GM18507 (cell line): ENCODE measurements around the gene STUB1.

Experiments used
- DNase-seq: peaks from one replicate; pipeline ENCODE4 v3.0.0; 2011; ENCODE audit warnings: low read depth; ENCODE audit not compliant: insufficient read length; ENCODE audit errors: extremely low spot score
- FAIRE-seq: peaks from 2 replicates; lab custom pipeline; 2011; peaks lifted over from hg19 to GRCh38; lab: Jason Lieb, UNC

The STUB1 gene

DNA sequence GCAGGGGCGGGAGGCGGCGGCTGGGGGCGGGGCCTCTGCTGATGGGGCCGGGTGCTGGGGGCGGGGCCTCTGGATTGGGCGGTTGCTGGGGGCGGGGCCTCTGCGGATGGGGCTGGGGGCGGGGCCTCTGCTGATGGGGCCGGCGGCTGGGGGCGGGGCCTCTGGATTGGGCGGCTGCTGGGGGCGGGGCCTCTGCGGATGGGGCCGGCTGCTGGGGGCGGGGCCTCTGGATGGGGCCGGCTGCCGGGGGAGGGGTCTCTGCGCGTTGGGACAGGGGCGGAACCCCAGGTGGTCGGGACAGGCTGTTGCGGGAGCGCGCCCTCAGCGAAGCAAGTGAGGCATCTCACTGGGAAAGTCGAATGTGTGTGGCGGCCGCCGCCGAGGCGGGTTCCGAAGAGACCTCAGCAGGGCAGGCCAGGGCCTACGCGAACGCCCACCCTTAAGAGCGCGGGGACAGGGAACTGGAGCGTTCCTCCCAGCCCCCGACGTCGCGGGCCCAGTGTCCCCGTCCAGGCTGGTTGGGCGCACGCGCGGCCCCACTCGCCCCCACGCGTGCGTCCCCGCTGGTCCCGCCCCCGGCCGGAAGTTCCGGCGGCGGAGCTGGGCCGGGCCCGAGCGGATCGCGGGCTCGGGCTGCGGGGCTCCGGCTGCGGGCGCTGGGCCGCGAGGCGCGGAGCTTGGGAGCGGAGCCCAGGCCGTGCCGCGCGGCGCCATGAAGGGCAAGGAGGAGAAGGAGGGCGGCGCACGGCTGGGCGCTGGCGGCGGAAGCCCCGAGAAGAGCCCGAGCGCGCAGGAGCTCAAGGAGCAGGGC is at the start of gene STUB1:
Gene STUB1 (plus strand): TSS at position 597 of the 811 bp plus-strand sequence. CDS start 116 bp downstream, at position 713.
- FAIRE-seq, result peak; percentile 73

DNA sequence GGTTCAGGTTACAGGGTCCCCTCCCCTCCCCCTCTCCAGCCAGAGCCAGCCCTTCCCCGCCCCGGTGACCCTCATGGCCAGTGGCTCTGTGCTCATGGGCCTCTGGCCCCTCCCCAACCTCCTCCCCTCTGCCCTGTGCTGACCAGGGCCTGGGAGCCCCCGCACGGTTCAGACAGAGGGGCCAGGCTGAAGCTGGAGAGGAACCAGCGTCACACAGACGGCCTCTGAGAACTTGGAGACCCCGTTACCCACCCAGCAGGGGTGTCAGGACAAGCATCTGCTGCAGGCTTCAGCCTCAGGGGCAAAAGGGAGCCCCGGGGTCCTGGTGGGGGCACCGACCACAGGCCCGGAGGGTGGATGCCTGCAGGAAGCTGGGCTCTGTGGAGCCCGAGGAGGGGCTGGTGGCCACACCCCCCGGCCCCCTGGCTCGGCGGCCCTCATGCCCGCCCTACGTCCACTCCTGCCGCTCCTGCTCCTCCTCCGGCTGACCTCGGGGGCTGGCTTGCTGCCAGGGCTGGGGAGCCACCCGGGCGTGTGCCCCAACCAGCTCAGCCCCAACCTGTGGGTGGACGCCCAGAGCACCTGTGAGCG is 49.3 kb upstream of the STUB1 start, which contains the start of gene WFIKKN1:
Gene WFIKKN1 (plus strand): TSS at position 171 of the 591 bp plus-strand sequence. CDS start 269 bp downstream, at position 440.
- no peak for DNase-seq
- no peak for FAIRE-seq

More for the DNA sequence above, at the start of gene STUB1:
- DNase-seq, result peak; percentile 62

GRCh38 chr16:631808-632358 is 48.3 kb upstream of the STUB1 start:
- DNase-seq (no peak), FAIRE-seq (no peak)

GRCh38 chr16:632486-633335 is 47.5 kb upstream of the STUB1 start:
- DNase-seq (no peak), FAIRE-seq (no peak)

DNA sequence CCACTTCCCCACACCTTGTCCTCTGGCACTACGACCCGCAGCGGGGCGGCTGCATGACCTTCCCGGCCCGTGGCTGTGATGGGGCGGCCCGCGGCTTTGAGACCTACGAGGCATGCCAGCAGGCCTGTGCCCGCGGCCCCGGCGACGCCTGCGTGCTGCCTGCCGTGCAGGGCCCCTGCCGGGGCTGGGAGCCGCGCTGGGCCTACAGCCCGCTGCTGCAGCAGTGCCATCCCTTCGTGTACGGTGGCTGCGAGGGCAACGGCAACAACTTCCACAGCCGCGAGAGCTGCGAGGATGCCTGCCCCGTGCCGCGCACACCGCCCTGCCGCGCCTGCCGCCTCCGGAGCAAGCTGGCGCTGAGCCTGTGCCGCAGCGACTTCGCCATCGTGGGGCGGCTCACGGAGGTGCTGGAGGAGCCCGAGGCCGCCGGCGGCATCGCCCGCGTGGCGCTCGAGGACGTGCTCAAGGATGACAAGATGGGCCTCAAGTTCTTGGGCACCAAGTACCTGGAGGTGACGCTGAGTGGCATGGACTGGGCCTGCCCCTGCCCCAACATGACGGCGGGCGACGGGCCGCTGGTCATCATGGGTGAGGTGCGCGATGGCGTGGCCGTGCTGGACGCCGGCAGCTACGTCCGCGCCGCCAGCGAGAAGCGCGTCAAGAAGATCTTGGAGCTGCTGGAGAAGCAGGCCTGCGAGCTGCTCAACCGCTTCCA is 46.7 kb upstream of the STUB1 start:
- FAIRE-seq (no peak), DNase-seq (no peak)

DNA sequence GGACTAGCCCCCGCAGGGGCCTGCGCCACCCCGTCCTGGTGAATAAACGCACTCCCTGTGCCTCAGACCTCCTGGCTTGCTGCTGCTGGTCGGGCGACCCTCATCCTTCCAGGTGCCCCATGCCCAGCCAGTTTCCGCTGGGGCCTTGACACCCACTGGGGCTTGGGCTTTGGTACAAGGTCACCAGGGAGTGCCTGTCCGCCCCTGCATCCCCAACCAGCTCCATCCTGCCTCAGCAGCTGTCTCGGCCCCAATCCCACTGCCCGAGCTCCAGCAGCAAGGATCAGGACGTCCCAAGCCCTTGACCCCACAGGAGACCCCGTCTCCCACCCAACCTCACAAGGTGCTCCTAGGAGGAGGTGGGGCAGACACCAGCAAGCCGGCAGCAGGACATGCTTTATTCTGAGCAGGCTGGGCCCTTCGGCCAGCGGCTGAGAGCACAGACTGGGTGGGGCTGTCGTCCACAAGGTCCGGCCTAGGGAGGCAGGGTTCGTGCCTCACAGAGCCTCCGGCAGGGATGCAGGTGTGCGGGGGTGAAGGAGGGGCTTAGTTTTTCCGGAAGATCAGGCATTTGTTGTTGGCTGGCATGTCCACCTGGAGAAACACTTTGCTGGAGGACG is 46.0 kb upstream of the STUB1 start:
- FAIRE-seq, result no peak
- DNase-seq, result no peak

GRCh38 chr16:634996-635395 is 45.2 kb upstream of the STUB1 start:
- FAIRE-seq, result no peak
- no peak for DNase-seq

DNA sequence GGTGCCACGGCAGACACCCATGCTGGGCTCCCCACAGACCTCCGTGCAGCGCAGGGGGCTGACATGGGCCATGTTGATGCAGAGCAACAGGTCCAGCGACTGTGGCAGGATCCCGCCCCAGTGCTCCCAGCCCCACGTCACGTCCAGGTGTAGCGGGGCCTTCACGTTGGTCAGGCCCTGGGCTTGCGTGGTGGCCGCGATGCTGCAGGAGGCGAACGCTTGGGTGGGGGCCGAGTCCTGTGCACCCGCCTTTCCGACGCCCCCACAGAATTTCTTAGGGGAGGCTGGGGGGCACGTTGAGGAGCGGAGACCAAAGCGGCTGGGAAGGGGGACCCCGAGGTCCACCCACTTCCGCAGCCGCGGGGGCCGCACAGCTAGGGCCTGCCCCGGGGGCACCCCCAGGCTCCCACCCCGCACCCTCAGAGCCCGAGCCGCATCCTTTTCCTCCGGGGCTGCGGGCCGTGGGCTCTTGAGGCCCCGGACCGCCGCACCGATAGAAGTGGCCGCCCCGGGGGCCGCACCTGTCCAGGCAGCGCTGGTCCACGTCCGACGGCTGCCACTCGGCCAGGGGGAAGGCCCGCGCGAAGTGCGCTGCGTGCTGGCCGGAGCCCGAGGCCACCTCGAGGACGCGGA is 44.5 kb upstream of the STUB1 start:
- FAIRE-seq (no peak), DNase-seq (no peak)

DNA sequence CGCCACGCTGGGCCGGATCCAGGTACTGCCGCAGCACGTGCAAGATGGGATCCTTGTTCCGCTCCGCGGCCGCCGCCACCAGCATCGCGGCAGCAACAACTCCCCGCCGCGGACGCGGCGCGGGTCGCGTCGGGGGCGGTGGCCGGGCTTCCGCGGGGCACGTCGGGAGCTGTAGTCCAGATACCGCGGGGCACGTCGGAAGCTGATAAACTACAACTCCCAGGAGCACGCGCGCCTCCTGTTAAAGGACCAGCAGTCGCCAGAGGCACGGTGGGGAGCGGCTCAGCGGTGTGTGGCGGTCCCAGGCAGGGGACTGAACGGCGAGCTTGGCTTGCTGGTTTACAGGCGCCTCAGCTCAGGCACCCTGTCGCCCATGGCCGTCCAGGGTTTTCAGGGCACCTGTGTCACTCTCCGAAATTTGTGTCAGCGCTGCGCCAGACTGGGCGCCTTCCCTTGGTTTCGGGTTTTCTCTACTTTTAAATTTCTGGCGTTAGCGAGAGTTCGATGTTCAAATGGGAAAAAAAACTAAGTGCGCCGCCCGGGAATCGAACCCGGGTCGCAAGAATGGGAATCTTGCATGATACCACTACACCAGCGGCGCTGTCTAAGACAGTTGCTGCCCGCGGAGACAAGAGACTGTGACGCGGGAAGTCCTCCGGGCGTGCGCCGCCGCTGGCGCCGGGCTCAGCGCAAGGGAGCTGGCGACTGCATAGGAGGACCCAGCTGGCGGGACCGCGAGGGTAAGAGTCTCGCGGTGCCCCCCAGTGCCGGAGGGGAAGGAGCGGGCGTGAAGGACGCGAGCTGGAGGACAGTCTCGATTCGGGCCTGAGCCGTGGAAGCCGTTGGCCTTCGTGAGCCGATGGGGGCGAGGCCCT is 43.8 kb upstream of the STUB1 start, which contains the start of gene METTL26:
Gene METTL26 (minus strand): TSS at position 100 of the 875 bp plus-strand sequence. CDS start 15 bp downstream, at position 85.
- FAIRE-seq (peak; percentile 89), DNase-seq (peak; percentile 96)

DNA sequence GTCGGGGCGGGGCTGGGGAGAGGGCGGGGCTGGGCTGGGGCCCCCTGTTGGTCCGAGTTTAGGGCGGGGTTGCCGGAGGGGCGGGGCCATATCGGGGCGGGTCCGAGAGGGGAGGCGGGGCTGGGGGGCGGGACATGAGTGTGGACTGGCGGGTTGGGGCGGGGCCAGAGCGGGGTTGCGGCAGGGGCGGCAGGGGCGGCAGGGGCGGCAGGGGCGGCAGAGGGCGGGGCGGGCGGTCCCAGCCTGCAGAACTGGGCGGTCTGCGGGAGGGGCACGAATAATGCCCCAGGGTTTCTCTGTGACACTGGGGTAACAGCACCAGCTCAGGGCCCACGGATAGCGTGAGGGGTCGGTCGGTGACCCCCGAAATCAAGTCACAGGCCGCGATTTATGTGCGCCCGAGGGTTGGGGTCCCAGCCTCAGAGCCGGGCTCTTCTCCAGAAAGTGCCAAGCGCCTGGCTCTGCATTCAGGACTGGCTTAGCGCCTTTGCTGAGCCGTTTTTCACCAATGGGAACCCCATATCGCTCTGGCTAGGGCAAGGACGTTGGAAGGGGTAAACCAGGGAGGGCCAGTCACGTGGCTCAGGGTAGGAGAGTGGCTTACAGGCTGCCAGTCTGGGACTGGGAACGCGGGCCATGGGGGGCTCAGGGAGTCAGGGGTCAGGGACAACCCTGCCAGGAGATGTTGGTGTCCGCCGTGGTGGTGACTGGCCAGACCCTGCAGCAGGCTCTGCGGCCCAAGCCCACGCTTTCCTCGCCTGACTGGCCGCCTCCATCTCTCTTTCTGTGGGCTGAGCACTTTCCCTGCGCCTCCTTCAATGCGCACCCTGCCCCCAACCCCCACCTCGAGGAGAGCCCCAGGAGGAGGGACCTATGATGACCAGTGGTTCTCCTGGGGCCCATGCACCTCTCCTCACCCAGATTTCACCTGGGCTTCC is 42.9 kb upstream of the STUB1 start:
- DNase-seq (peak; percentile 97), FAIRE-seq (no peak)

- FAIRE-seq, result no peak
- DNase-seq, result no peak
These were observed 42.1 kb upstream of the STUB1 start for GRCh38 chr16:638034-638543.

DNA sequence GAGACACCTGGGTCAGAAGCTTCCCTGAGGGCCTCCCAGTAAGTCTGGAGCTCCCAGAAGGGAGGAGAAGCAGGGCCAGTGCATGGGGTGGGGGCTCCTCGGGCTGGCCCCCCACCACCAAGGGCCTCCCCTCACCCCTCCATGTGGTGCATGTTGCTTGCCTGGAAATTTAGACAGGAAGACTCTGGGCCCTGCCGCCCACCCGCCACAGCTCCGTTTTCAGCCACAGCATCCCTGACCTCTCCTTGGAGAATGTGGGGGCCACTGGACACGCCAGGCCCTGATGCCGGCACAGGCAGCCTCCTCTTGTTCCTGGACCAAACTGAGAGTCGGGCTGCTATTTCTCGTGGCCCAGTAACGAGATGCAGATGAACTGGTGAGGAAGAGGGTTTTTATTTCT is 41.4 kb upstream of the STUB1 start:
- DNase-seq, result no peak
- FAIRE-seq, result no peak

DNA sequence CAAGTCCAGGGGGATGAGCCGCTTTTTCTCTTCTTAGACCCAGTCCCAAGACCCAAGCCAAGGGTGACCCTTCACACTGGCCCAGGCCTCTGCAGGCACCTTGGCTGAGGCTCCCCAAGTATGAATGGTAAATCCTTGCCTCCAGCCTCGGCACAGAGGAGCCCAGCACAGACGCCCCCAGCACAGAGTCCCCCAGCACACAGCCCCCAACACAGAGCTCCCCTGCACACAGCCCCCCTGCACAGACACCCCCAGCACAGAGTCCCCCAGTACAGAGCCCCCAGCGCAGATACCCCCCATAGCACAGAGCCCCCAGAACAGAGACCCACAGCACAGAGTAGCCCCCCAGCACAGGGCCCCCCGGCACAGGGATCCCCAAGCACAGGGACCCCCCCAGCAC is 39.6 kb upstream of the STUB1 start:
- FAIRE-seq (no peak), DNase-seq (no peak)

GRCh38 chr16:641326-642188 is 38.7 kb upstream of the STUB1 start, which contains the start of gene MCRIP2:
TSS of gene MCRIP2 (plus strand) at chr16:641828. CDS start at chr16:641992, 164 bp downstream.
- DNase-seq, result peak; percentile 71
- peak; percentile 86 for FAIRE-seq
